ENCODE data around the gene PRAC1. TPM values are rescaled to one million over a fixed set of nuclear protein-coding genes. Genes with fewer than 3 reads are reported as not detected.

The PRAC1 gene
- total RNA-seq, 3 donors from 2014 or later: not detected

DNA sequence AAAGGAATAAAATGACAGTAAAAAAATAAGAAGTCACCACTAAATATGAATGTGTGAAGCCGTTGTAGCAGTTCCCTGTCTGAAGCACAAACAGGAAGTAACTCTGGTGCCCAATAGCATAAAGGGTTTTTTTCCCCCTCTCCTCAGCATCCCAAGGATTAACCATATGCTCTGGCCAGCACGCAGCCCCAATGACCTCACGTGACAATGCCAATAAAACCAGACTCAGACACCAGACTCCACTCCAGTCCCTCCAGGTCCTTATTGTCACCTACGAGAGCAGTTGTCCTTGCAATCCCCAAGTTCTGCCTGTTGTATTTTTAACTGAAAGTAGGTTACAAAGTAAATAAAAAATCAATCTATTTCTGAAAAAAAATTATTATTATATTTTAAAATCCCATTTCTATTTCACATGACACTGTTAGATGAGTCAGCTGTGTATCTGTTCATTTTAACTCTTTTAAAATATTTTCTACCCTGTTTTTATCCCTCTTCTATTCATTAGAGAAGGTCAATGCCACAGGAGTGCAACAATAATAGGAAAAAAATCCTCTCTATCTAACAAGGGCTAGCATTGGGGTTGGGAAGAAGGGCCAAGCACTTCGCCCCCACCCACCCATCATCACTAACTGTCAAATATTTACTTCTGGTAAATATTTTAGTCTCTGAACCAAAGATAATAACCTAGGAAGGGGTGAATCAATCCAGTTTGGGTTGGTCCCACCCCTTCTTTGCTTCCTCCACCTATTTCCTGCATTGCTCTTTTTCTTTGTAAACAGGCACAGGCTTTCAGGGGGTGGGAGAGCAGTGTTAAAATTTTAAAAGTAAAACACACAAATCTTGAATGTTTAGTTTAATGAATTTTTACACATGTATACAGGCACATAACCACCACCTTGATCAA lies 6.6 kb downstream of the PRAC1 start:
- no peak overlapping the region for H3K4me3 Mint-ChIP-seq
- H3K9me3 Mint-ChIP-seq: no peaks in the 10 kb centered on the region
- H3K4me1 Mint-ChIP-seq (ENCODE audit: low read depth): peaks cover 10% of the 10 kb centered on the region
- H3K27me3 Mint-ChIP-seq (ENCODE audit: low read depth): peaks cover 80% of the 10 kb centered on the region
- no peaks in the 10 kb centered on the region for H3K36me3 Mint-ChIP-seq (ENCODE audit: insufficient read depth)
- no peak for ATAC-seq
- DNase-seq: no peak

- Mint-ChIP-seq H3K4me1 (ENCODE audit: low read depth) (no peaks in the 10 kb centered on the region), H3K27me3 (ENCODE audit: low read depth) (peaks cover 76% of the 10 kb centered on the region), H3K9me3 (no peaks in the 10 kb centered on the region), H3K4me3 (no peak overlapping the region), H3K36me3 (ENCODE audit: insufficient read depth) (no peaks in the 10 kb centered on the region)
- DNase-seq: no peak
- ATAC-seq: no peak
Measured at GRCh38 chr17:48711128-48711527, 11.2 kb downstream of the PRAC1 start.

DNA sequence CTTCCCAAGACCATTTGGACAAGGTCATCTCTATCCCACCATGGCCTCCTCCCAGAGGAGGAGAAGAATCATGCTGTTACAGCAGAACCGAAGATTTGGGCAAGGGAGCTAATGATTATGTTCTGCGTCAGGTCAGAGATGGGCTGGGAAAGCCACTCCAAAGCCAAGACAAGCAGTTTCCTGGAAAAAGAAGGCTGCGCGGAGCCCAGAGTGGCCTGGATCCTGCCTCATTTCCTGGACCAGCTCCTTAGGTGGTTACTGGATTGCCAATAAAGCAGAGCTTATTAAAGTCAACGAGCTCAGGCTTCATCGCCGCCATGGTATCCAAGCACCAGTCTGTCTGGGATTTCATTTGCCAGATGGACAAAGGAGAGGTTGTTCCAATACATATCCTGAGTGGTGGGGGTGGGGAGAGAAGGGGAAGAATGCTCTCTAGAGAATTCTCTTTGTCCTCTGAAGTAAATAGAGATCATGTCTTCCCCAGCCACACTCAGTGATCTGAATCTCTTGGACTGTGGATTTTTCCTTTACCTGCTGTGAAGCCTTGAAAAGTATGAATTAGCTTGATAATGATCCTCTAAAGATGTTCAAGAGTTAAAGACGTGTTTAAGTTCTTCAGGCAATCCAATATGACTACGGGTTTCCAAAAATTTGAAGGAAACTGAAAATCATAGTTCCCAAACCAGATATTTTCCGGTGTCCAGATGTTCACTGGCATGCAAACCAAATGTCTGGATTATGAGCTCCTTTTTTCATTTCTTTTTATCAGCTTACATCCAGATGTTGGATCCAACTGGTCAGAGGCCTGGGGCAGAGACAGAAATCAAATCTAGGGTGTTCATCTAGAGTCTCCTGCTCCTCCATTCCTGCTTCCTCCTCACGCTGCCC lies 17.7 kb downstream of the PRAC1 start:
- Mint-ChIP-seq H3K36me3 (ENCODE audit: insufficient read depth) (no peaks in the 10 kb centered on the region), H3K4me3 (no peak overlapping the region), H3K9me3 (no peaks in the 10 kb centered on the region), H3K4me1 (ENCODE audit: low read depth) (no peaks in the 10 kb centered on the region), H3K27me3 (ENCODE audit: low read depth) (peaks cover 74% of the 10 kb centered on the region)
- DNase-seq (no peak), ATAC-seq (no peak)

DNA sequence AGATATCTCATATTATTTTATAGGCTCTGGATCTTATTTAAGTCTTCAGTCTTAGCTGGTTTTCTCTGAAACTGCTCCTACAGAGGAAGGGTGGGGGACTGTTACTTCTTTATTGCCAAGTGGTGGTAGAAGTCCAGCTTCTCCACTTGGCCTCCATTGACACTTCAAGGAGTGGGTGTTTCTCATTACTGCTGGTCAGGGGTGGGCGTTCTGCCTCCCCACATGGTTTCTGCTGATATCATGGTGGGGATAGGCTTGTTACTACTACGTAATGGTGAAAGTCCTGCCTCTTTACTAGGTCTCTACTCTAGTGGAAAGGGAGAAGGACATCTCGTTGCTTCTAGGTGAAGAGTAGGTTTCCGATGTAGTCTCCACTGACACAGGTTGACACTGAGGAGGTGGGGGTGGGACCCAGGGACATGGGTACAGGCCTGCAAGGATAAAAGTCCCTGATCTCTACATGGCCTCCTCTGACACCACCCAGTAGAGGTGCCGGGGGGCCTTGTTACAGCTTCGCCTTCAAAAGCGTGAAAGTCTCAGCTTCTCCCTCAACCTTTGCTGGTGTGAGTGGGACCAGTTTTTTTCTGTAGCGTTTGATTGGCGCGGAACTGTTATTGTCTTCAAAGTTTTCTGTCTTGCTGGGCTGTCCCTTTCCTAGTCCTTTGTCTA lies 20.3 kb downstream of the PRAC1 start:
- Mint-ChIP-seq H3K4me3 (no peak overlapping the region), H3K27me3 (ENCODE audit: low read depth) (peaks cover 72% of the 10 kb centered on the region), H3K36me3 (ENCODE audit: insufficient read depth) (no peaks in the 10 kb centered on the region), H3K9me3 (no peaks in the 10 kb centered on the region), H3K4me1 (ENCODE audit: low read depth) (no peaks in the 10 kb centered on the region)
- DNase-seq: no peak
- ATAC-seq: no peak

DNA sequence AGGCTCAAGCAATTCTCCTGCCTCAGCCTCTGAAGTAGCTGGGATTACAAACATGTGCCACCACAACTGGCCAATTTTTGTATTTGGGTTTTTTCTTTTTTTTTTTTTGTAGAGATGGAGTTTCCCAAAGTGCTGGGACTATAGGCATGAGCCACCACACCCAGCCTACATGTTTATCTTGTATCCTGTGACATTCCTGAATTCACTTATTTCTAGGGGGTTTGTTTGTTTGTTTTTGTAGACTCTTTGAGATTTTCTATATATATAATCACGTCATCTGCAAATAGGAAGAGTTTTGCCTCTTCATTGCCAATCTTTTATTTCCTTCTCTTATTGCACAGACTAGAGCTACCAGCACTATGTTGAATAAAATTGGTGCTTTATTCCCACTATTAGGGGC lies 29.1 kb downstream of the PRAC1 start:
- H3K9me3 Mint-ChIP-seq: no peaks in the 10 kb centered on the region
- peaks cover 36% of the 10 kb centered on the region for H3K27me3 Mint-ChIP-seq (ENCODE audit: low read depth)
- H3K4me3 Mint-ChIP-seq: no peak overlapping the region
- H3K36me3 Mint-ChIP-seq (ENCODE audit: insufficient read depth): no peaks in the 10 kb centered on the region
- no peak for DNase-seq
- no peaks in the 10 kb centered on the region for H3K4me1 Mint-ChIP-seq (ENCODE audit: low read depth)
- no peak for ATAC-seq

DNA sequence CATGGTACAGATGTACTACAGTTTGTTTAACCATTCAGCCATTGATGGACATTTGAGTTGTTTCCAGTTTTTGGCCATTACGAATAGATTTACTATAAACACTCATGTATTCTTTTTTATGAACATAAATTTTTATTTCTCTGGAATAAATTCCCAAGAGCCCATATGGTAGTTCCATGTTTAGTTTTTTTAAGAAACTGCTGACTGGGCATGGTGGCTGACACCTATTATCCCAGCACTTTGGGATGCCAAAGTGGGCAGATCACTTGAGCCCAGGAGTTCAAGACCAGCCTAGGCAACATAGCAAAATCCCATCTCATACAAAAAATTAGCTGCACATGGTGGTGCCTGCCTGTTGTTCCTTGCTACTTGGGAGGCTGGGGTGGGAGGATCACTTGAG lies 30.3 kb downstream of the PRAC1 start:
- Mint-ChIP-seq H3K4me1 (ENCODE audit: low read depth) (no peaks in the 10 kb centered on the region), H3K27me3 (ENCODE audit: low read depth) (peaks cover 25% of the 10 kb centered on the region), H3K9me3 (no peaks in the 10 kb centered on the region), H3K36me3 (ENCODE audit: insufficient read depth) (no peaks in the 10 kb centered on the region), H3K4me3 (no peak overlapping the region)
- ATAC-seq (no peak), DNase-seq (no peak)

GRCh38 chr17:48690655-48691054 lies 31.7 kb downstream of the PRAC1 start:
- Mint-ChIP-seq H3K27me3 (ENCODE audit: low read depth) (peaks cover 14% of the 10 kb centered on the region), H3K4me3 (no peak overlapping the region), H3K36me3 (ENCODE audit: insufficient read depth) (no peaks in the 10 kb centered on the region), H3K9me3 (no peaks in the 10 kb centered on the region), H3K4me1 (ENCODE audit: low read depth) (no peaks in the 10 kb centered on the region)
- ATAC-seq: no peak
- no peak for DNase-seq

DNA sequence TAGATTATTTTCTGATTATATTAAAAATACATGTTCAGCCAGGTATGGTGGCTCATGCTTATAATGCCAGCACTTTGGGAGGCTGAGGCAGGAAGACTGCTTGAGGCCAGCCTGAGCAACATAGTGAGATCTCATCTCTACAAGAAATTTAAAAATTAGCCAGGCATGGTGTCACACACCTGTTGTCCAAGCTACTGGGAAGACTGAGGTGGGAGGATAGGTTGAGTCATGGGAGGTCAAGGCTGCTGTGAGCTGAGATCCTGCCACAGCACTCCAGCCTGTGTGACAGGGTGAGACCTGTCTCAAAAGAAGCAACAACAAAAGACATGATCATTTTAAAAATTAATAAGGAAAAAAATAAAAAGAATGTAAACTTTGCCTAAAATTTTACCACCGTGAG lies 40.7 kb downstream of the PRAC1 start:
- no peak for DNase-seq
- no peak for ATAC-seq
- Mint-ChIP-seq H3K4me1 (ENCODE audit: low read depth) (peaks cover 2% of the 10 kb centered on the region), H3K4me3 (no peak overlapping the region), H3K27me3 (ENCODE audit: low read depth) (peaks cover 39% of the 10 kb centered on the region), H3K36me3 (ENCODE audit: insufficient read depth) (no peaks in the 10 kb centered on the region), H3K9me3 (no peaks in the 10 kb centered on the region)

GRCh38 chr17:48679385-48680096 lies 42.8 kb downstream of the PRAC1 start:
- H3K27me3 Mint-ChIP-seq (ENCODE audit: low read depth): peaks cover 43% of the 10 kb centered on the region
- no peak for DNase-seq
- H3K4me3 Mint-ChIP-seq: no peak overlapping the region
- no peaks in the 10 kb centered on the region for H3K9me3 Mint-ChIP-seq
- peaks cover 2% of the 10 kb centered on the region for H3K4me1 Mint-ChIP-seq (ENCODE audit: low read depth)
- ATAC-seq: no peak
- no peaks in the 10 kb centered on the region for H3K36me3 Mint-ChIP-seq (ENCODE audit: insufficient read depth)

- Mint-ChIP-seq H3K9me3 (no peaks in the 10 kb centered on the region), H3K27me3 (ENCODE audit: low read depth) (peaks cover 45% of the 10 kb centered on the region), H3K4me3 (no peak overlapping the region), H3K4me1 (ENCODE audit: low read depth) (peaks cover 2% of the 10 kb centered on the region), H3K36me3 (ENCODE audit: insufficient read depth) (no peaks in the 10 kb centered on the region)
- peak; percentile 67 for DNase-seq
- ATAC-seq: peak; percentile 92 to 95
Measured at GRCh38 chr17:48678141-48678971, 44.0 kb downstream of the PRAC1 start.

GRCh38 chr17:48676963-48677558 lies 45.3 kb downstream of the PRAC1 start:
- peaks cover 42% of the 10 kb centered on the region for H3K27me3 Mint-ChIP-seq (ENCODE audit: low read depth)
- ATAC-seq (no peak), DNase-seq (no peak)
- H3K4me1 Mint-ChIP-seq (ENCODE audit: low read depth): peaks cover 2% of the 10 kb centered on the region
- H3K4me3 Mint-ChIP-seq: no peak overlapping the region
- H3K36me3 Mint-ChIP-seq (ENCODE audit: insufficient read depth): no peaks in the 10 kb centered on the region
- no peaks in the 10 kb centered on the region for H3K9me3 Mint-ChIP-seq

DNA sequence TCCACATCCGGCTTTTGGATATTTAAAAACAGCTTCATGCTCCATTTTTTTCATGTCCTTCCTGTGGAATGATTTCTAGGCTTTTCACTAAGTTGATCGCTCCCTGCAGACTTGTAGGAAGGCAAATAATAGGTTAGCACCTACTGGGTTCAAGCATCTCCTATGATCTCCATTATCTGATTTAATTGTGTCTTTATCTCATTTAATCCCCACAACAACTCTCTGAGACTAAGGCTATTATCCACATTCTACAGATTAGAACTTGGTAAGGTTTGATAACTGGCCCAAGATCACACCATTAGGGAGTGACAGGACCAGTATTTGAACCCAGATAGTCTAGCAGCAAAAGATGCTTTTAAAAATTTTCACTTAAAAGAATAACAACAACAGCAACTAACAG lies 50.0 kb downstream of the PRAC1 start:
- DNase-seq (no peak), ATAC-seq (no peak)
- Mint-ChIP-seq H3K4me3 (no peak overlapping the region), H3K36me3 (ENCODE audit: insufficient read depth) (no peaks in the 10 kb centered on the region), H3K4me1 (ENCODE audit: low read depth) (peaks cover 5% of the 10 kb centered on the region), H3K27me3 (ENCODE audit: low read depth) (peaks cover 45% of the 10 kb centered on the region), H3K9me3 (no peaks in the 10 kb centered on the region)
